Smooth muscle cell (in vitro differentiated cells): ENCODE results near the gene TSPAN3. TPM values are rescaled to one million over a fixed set of nuclear protein-coding genes. Genes with fewer than 3 reads are reported as not detected.

ENCODE experiments used
- DNase-seq: peaks from one replicate; lab custom pipeline; 2025; ENCODE audit not compliant: unreplicated experiment; lab: John Stamatoyannopoulos, UW
- H2AFZ ChIP-seq: fragments of 200-600 bp; sonication (generic); 2 replicates; pipeline ENCODE4 v1.6.0; 2016; ENCODE audit warnings: antibody characterized with exemption, low read depth, mild to moderate bottlenecking
- H3F3A ChIP-seq: fragments of 200-600 bp; sonication (generic); 2 replicates; pipeline ENCODE4 v1.6.0; 2017; ENCODE audit warnings: antibody characterized with exemption, low read depth
- H3K27ac ChIP-seq: fragments of 200-600 bp; sonication (generic); 2 replicates; pipeline ENCODE4 v1.5.1; 2016; ENCODE audit warnings: low read depth, mild to moderate bottlenecking
- H3K27me3 ChIP-seq: fragments of 200-600 bp; sonication (generic); 2 replicates; pipeline ENCODE4 v1.6.1; 2016; ENCODE audit warnings: low read depth, mild to moderate bottlenecking
- H3K36me3 ChIP-seq: fragments of 200-600 bp; sonication (generic); 2 replicates; pipeline ENCODE4 v1.5.1; 2016; ENCODE audit warnings: low read depth
- H3K4me1 ChIP-seq: fragments of 200-600 bp; sonication (generic); 2 replicates; pipeline ENCODE4 v1.5.1; 2016; ENCODE audit warnings: low read depth
- H3K4me2 ChIP-seq: fragments of 200-600 bp; sonication (generic); 2 replicates; pipeline ENCODE4 v1.6.0; 2016; ENCODE audit warnings: mild to moderate bottlenecking
- H3K4me3 ChIP-seq: fragments of 200-600 bp; sonication (generic); 2 replicates; pipeline ENCODE4 v1.5.1; 2016; ENCODE audit warnings: mild to moderate bottlenecking
- H3K79me2 ChIP-seq: fragments of 200-600 bp; sonication (generic); 2 replicates; pipeline ENCODE4 v1.6.0; 2016; ENCODE audit warnings: low read depth, mild to moderate bottlenecking
- H3K9ac ChIP-seq: fragments of 200-600 bp; sonication (generic); 2 replicates; pipeline ENCODE4 v1.6.0; 2016; ENCODE audit warnings: low read depth
- H3K9me3 ChIP-seq: fragments of 200-600 bp; sonication (generic); replicated peaks from 2 replicates; pipeline ENCODE4 v1.5.1; 2016; ENCODE audit warnings: low read depth
- H4K20me1 ChIP-seq: fragments of 200-600 bp; sonication (generic); 2 replicates; pipeline ENCODE4 v1.6.0; 2016; ENCODE audit warnings: low read depth
- CTCF ChIP-seq: fragments of 200-600 bp; sonication (generic); IDR thresholded peaks from 2 replicates; pipeline ENCODE4 v1.5.1; 2017; ENCODE audit warnings: borderline replicate concordance, mild to moderate bottlenecking, antibody characterized with exemption; ENCODE audit not compliant: insufficient read depth, poor library complexity, severe bottlenecking
- WGBS: methylation state at CpG from one replicate; pipeline ENCODE4 v1.1.7; 2016; ENCODE audit warnings: low lambda C conversion rate; 5-methylcytosine and 5-hydroxymethylcytosine counted together
- polyA plus RNA-seq: library from polyadenylated mRNA; unstranded; fragments of >200 nt; fragmentation: Nextera tagmentation; extraction: Ambion mirVana; gene quantifications from 2 replicates; pipeline ENCODE4 v1.2.1, GENCODE V29; 2016
- total RNA-seq: library from RNA; depleted of rRNA; stranded (reverse); fragments of >200 nt; gene quantifications from 2 replicates; pipeline ENCODE4 v1.2.3, GENCODE V29; 2014

The TSPAN3 gene
- total and polyA plus RNA-seq, 2 experiments from 2014 or later = 257 to 276 TPM

GRCh38 chr15:77063249-77063648 is 7.7 kb downstream of the TSPAN3 start:
- H3K4me3 ChIP-seq = no peak overlapping the region
- TF ChIP-seq CTCF = no peak
- peaks cover 100% of the 10 kb centered on the region for H4K20me1 ChIP-seq
- H2AFZ ChIP-seq = no peak overlapping the region
- H3K36me3 ChIP-seq = no peaks in the 10 kb centered on the region
- H3K4me2 ChIP-seq = no peak overlapping the region
- H3K27ac ChIP-seq = no peak overlapping the region
- no peaks in the 10 kb centered on the region for H3K9me3 ChIP-seq
- peaks cover 30% of the 10 kb centered on the region for H3K4me1 ChIP-seq
- peaks cover 96% of the 10 kb centered on the region for H3K79me2 ChIP-seq
- DNase-seq = no peak
- H3K27me3 ChIP-seq = no peaks in the 10 kb centered on the region
- H3K9ac ChIP-seq = no peak overlapping the region
- no peaks in the 10 kb centered on the region for H3F3A ChIP-seq

GRCh38 chr15:77060546-77060945 is 10.4 kb downstream of the TSPAN3 start:
- no peak for DNase-seq

GRCh38 chr15:77059786-77060361 is 11.0 kb downstream of the TSPAN3 start:
- Histone ChIP-seq H3K4me3 (no peak overlapping the region), H2AFZ (no peak overlapping the region), H3K27me3 (no peaks in the 10 kb centered on the region), H3K79me2 (peaks cover 82% of the 10 kb centered on the region), H3K4me2 (no peak overlapping the region), H3K9ac (no peak overlapping the region), H3K36me3 (no peaks in the 10 kb centered on the region), H3K27ac (no peak overlapping the region), H4K20me1 (peaks cover 100% of the 10 kb centered on the region), H3F3A (peaks cover 3% of the 10 kb centered on the region), H3K9me3 (no peaks in the 10 kb centered on the region), H3K4me1 (peaks cover 24% of the 10 kb centered on the region)
- DNase-seq = no peak
- TF ChIP-seq CTCF = no peak
- 78% methylated on average over 2 of the region's 2 CpGs for WGBS

More at GRCh38 chr15:77060546-77060945, 10.4 kb downstream of the TSPAN3 start:
- H3K27me3 ChIP-seq = no peaks in the 10 kb centered on the region
- H3K4me2 ChIP-seq = no peak overlapping the region
- H3K9ac ChIP-seq = no peak overlapping the region
- no peak for TF ChIP-seq CTCF
- peaks cover 100% of the 10 kb centered on the region for H4K20me1 ChIP-seq
- no peaks in the 10 kb centered on the region for H3K36me3 ChIP-seq
- no peak overlapping the region for H2AFZ ChIP-seq
- no peaks in the 10 kb centered on the region for H3K9me3 ChIP-seq
- H3K27ac ChIP-seq = no peak overlapping the region
- no peak overlapping the region for H3K4me3 ChIP-seq
- peaks cover 24% of the 10 kb centered on the region for H3K4me1 ChIP-seq
- peaks cover 3% of the 10 kb centered on the region for H3F3A ChIP-seq
- H3K79me2 ChIP-seq = peaks cover 87% of the 10 kb centered on the region

GRCh38 chr15:77058468-77058867 is 12.4 kb downstream of the TSPAN3 start:
- no peak overlapping the region for H3K27ac ChIP-seq
- no peak for TF ChIP-seq CTCF
- peaks cover 3% of the 10 kb centered on the region for H3F3A ChIP-seq
- H3K36me3 ChIP-seq = peaks cover 12% of the 10 kb centered on the region
- H3K9ac ChIP-seq = no peak overlapping the region
- peaks cover 24% of the 10 kb centered on the region for H3K4me1 ChIP-seq
- no peak overlapping the region for H3K4me2 ChIP-seq
- H3K9me3 ChIP-seq = no peaks in the 10 kb centered on the region
- H2AFZ ChIP-seq = no peak overlapping the region
- H3K27me3 ChIP-seq = no peaks in the 10 kb centered on the region
- DNase-seq = no peak
- H4K20me1 ChIP-seq = peaks cover 100% of the 10 kb centered on the region
- peaks cover 73% of the 10 kb centered on the region for H3K79me2 ChIP-seq
- 97% methylated on average over 4 of the region's 4 CpGs for WGBS
- no peak overlapping the region for H3K4me3 ChIP-seq
